Measurements from ENCODE around the gene COL21A1.
"Not testable (repeated sequence)": the region's sequence is repeated elsewhere in the genome, so short reads cannot be mapped to it uniquely, and the experiment has no call there.

Gene COL21A1

DNA sequence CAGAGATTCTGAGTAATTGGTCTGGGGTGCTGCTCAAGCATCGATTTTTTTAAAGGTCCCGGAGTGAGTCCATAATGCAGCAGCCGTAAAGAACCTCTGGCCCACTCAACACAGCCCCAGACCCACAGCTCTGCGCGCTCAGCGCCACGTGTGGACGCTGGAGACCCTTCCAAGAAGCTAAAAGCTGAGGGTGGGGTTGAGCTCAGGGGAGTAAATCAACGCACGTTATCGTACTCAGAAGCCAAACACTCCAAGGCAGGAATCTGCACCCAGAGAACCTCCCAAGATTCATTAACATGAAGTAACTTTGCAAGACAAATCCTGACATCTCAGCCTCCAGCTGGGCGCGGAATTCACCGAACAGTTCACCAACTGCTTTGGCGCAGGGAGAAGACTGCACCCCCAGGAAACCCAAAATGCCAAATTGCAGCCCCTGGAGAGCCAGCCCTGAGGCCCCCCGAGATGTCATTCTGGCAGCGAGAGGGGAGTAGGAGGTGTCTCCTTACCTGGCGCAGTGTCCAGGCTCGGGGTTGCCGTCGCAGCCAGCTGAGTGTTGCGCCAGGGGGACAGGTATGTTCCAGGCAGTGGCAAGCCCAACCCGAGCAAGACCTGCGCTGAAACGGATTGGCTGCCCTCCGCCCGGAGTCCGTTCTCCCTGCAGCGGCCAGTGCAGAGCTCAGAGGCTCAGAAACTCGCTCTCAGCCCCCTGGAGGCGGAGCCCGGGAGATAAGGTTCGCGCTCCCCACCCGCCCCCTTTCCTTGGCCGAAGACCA, at the start of gene COL21A1:
COL21A1 (minus strand) TSS at position 700 of the 773 bp plus-strand sequence. CDS start 64,962 bp downstream, outside the sequence.
- DNase-seq, result no peak

DNA sequence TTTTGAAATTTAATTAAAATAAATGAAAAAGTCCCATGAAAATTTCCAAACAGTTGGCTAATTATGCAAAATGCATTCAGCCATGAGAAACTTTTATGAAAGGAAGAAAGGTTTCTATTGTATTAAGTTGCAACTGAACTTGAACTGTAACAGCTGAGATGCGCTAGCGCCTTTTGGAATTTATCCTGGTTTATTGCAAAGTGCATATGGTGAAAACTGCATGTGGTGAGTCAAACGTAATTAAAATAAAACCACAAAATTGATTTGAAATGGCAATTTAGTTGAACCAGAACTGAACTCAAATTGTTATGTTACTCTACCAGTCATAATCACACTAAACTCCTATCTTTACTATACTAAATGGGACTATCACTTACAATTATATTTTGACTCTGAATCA, 46.4 kb upstream of the COL21A1 start:
- no peak for DNase-seq

DNA sequence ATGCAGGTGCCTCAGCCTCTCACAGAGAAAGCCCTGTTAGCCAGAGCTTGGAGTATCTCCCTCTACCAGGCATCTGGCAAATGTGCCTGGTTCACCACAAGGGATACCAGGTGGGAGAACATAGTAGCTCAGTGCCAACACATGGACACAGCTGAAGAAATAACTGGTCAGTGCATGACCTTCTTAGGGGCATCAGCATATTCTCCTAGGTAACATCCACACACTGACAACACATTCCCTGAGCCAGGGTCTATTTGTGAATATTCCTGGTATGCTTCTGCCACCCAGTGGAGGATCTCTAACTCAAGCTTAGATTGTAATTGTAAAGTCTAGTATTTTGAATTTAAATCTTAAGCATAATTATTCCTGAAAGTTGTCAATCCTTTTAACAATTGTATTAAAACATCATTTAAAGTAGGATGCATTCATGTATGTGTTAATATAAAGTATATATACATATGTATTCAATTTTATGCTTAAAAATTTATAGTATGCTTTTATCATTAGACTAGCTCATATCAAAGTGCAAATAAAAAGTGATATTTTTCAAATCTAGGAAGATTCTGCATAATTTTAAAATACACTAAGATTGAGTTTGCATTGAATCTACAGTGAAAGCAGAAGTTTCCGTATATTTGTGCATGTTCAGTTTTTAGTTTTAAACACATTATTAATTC, 45.3 kb upstream of the COL21A1 start:
- peak in 1 of 2 experiments; percentile 50 for DNase-seq

DNA sequence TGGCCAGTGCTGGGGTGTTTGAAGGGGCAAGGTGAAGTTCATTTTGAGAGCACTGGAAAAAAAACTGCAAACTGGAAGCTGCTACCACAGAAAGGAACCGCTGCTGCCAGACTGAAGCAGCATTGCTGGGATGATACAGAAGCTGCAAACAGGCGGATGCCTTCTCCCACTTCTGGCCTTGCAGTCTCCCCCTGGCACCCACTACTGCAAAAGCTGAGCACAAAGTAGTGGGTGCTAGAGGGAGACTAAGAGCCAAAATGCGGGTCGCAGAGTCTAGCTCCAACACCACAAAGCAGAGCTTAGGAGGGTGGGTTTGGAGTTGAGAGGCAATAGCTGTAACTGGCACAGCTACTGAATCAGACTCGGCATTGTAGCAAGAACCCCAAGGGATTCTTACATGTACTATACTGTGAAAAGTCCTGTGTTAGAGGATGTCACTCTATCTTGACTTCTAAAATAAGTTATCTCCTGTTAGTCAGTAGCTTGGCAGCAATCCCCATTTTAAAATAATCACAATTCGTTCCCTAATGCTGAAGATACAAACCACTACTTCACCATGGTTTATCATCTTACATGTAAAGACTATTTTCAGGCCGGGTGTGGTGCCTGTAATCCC, 44.0 kb upstream of the COL21A1 start:
- no peak for DNase-seq

DNA sequence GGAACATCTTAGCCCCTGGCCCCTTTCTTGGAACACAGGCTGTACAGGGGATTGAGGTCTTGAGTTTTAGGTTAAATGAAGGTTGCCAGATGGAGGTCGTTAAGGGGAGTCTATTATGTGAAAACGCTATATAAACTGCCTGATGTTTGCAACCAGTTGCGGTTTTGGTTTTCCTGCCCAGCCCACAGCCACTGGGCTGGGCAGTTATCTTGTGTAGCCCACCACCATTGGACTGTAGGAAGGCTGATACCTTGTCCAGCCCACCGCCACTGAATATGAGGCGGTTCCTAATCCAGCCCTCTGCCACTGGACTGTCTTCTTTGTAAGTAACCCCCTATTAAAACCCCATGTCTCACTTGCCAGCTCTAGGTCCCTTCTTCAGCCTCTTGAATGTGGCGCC, 42.3 kb upstream of the COL21A1 start:
- no peak for DNase-seq

DNA sequence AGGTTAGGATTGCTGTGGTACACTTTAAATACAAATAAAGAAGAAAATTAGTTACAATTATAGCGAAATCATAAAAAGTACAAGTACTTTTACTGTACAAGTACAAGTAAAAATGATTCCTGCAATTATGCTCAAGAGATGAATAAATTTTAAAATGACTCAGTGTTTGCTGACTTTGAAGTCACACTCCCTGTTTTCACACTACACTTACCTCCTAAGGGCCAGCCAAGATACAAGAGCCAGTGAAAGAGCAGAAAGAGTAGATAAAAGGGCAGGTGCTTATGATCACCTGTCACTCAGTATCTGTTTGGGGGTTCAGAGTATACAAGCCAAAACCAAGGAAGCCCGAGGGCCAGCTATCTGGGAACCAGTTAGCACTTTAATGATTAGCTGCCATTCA, 41.0 kb upstream of the COL21A1 start:
- no peak for DNase-seq

DNA sequence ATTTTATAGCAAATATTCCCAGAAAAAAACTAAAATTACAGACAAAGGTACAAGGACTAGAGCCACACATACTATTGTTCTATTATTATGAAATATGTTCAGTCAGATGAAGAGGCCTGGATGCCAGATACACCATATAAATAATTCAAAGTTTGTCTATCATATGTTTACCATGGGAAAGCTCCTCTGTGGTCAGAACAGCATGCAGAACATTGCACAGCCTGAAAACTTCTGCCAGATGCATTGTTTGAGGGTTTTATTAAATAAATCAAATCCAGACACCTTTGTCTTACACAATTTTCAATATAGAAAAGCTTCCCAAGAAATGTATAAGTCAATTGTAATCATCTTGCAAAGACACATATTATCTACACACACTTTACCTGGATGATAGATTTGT, 35.0 kb upstream of the COL21A1 start:
- DNase-seq, result no peak

DNA sequence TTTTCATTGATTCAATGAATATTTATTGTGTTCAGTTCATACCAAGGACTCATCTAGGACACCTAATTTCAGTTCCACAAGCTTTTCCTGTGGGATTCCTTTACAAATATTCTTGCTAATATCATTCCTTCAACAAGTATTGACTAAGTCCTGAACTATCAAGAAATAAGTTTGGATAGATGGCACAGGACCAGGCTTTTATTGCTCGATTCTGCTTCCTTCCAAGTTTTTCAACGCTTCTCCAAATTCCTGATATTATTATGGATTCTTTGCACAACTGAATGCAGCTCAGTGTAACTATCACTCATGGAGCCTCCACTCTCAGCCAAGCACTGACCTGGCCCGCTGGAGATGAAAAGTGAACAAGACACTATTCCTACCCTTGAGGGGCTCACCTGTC, 32.7 kb upstream of the COL21A1 start:
- DNase-seq, result no peak

DNA sequence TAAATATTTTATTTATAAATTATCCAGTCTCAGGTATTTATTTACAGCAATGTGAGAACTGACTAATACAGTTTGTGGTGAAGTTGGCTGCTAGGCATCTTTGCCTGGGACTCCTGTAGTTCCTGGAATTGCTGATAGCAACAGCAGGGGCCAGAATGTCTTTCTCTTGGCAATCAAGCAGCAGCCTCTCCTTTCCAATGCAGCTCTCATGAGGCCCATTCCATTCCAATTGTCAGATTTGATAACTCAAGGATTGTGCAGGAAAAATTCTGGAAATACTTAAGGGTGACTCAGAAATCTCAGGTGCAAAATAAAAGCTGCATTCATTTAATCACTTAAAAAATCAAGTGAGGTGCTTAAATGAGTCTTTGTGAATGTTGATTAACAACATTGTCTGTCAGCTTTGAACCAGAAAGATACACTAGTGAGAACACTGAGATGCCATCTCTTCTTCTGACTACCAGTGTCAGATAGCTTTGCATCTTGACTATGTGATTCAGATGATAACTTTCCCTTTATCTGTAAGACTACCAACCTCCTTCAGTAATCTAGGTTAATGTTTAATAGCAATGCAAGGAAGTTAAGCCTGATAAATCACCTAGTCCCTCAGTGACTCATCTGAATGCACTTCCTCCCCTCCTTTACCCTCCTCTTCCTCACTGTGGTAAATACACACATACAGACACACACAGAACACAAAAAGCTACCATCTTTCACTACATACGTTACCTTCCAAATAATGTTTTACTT, 32.1 kb upstream of the COL21A1 start:
- no peak for DNase-seq

DNA sequence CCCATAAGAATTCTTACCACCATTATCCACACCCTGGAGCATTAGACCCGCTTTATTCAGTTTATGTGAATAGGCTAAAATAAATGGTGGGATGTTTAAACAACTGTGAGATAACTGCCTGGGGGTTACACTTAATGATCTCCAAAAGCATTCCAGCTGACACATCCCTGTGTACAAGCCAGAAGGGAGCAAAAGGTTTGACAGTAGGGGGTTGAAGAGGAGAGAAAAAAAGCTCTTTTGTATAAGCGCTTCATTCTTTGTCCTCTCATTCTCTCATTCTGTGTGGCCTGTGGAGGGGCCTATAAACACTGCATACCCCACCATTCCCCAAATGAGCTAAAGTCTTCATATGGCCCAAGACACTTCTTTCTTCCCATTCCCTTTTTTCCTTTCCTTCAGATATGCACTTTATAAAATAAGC, 30.8 kb upstream of the COL21A1 start:
- no peak for DNase-seq

DNA sequence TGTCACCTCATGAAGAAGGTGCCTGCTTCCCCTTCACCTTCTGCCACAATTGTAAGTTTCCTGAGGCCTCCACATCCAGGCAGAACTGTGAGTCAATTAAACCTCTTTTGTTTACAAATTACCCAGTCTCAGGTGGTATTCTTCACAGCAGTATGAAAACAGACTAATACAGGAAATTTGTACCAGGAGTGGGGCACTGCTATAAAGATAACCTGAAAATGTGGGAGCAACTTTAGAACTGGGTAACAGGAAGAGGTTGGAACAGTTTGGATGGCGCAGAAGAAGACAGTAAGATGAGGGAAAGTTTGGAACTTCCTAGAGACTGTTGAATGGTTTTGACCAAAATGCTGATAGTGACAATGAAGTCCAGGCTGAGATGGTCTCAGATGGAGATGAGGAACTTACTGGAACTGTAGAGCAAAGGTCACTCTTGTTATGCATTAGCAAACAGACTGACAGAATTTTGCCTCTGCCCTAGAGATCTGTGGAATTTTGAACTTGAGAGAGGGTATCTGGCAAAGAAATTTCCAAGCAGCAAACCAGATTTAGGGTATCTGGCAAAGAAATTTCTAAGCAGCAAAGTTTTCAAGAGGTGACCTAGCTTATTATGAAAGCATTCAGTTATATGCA, 23.5 kb upstream of the COL21A1 start:
- DNase-seq, result no peak

DNA sequence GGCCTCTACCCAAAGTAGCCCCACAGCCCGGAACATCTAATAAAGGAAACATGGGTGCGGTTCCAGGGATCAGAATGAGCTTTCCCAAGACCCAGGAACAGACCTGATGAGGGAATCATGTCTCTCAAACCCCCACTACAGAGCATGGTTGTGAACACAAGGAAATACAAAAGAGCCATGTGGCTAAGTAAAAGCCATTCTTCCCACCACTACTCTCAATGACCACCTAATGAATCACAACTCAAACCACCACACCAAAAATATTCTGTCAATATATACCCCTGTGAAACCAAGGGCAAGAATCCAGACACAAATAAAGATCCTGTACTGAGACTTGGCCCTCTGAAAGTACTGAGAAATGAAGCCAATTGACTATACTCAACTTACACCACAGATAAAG, 20.9 kb upstream of the COL21A1 start:
- DNase-seq, result no peak

DNA sequence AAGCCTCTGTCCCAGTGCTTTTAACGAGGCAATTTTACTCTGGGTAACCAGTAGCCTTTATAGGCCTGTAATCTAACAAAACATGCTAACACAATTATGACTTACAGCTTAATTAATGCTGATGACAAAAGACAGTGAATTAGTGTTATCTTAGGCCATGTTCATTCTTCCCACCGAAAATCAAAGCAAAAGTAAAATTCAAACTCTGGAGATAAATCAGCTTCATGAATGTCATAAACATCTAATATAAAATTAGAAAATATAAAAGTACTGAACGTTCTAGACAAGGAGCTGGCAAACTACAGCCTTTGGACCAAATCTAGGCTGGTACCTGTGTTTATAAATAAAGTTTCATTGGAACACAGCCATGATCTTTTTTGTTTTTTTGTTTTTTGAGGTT, 18.6 kb upstream of the COL21A1 start:
- DNase-seq, result no peak

DNA sequence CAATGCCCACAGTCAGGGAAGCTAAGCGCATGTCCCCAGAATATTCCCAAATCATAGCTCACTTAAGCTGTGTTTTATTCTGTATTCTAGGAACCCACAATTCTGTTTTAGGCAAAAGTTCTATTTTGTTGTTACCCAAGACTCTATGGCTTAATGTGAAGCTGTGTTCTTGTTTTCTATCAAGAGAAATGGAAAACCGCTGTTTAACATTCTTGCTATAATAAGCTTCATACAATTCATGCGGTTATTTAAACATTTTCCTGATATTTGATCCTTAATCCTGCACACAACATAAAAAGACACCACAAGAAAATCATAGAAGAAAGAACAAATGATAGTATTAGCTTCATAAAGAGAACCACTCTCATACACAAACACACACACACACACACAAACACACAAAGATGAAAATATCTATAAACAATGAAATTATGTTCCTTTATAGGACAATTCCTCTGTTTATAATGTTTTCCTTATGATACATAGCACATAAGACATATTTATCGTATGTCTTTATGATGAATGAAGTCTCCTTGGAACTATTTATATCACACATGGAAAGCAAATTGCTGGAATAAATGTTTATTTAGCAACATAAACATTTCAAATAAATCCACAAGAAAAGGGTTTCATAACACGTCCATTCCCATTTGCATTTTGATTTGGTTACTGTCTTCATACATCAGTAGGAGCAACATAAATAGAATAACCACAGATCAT, 16.4 kb upstream of the COL21A1 start:
- DNase-seq, result no peak

DNA sequence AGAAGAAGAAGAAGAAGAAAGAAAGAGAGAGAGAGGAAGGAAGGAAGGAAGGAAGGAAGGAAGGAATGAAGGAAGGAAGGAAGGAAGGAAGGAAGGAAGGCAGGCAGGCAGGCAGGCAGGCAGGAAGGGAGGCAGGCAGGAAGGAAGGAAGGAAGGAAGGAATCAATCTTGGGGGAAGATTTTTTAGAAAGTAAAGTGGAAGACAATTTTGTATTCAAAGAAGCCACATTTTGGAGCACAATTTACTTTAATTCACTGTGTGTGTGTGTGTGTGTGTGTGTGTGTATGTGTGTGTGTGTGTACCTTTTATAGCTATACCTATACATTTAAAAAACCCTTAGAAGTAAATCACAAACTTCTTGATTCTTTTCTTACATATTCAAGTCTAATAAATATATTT, 13.2 kb upstream of the COL21A1 start:
- not testable (repeated sequence) for DNase-seq

DNA sequence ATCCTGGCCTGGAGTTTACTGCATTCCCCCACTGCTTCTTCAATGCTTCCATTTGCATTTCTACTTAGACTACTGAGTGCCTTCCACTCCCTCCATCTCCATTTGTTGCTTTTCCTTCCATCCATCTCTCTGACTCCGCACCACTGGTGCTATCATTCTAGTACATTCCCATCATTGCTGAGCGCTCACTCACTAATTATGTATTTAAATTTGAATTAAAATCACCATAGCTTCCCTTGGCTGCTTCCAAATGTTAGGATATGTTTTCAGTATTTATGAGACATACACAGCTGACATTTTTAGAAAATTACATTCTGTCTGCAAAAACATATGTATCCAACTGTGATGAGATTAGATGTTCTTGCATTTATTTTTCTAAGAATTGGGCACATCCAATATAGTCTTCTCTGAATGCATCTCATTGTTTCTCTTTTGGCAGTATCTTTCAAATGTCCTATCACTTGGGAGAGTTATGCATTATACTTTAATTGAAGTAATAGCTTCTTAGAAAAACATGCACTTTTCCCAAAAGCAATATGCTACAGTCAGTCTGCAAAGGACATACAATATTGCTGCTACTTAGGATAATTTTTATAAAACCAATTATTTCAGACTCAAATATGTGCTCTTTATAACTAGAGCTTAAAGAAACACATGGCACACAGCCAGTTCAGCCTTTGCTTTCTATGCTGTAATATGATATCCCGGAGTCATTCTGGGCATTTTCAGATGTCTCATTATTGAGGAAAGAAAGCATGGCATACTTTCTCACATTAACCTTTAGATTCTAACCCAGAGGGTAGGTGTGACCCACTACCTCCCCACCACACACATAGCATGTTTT, 12.1 kb upstream of the COL21A1 start:
- no peak for DNase-seq

DNA sequence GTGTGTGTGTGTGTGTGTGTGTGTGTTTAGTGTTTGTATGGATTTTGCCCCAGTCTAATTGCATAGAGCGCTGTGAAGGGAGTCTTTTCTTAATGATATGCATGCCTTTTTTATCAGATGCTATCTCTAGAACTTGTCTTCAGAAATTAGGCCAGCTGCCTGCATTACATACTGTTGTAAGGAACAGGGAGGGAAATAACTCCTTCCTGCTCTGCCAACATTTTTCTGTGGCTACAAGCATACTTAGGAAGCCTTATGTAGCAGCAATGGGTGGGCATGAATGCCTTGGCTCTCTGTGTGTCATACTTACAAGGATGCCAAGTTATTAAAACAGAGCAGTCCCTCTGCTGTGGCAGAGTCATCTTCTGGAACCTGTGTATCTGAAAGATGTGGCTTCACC, 8.0 kb upstream of the COL21A1 start:
- DNase-seq, result no peak

DNA sequence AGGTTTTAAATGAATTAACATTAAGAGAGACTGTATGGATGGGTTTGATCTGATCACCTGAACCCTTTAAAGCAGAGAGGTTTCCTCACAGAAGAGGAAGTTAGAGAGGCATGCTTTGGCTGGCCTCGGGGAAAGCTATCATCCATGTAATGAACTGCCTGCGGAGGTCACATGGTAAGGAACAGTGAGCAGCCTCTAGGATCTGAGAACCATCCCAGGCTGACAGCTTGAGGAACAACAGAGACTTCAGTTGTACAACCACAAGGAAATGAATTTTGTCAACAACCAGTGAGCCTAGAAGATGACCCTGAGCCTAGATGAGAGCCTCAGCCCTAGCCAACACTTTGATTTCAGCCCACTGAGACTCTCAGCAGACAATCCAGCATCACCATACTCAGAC, 2.9 kb upstream of the COL21A1 start:
- no peak for DNase-seq

DNA sequence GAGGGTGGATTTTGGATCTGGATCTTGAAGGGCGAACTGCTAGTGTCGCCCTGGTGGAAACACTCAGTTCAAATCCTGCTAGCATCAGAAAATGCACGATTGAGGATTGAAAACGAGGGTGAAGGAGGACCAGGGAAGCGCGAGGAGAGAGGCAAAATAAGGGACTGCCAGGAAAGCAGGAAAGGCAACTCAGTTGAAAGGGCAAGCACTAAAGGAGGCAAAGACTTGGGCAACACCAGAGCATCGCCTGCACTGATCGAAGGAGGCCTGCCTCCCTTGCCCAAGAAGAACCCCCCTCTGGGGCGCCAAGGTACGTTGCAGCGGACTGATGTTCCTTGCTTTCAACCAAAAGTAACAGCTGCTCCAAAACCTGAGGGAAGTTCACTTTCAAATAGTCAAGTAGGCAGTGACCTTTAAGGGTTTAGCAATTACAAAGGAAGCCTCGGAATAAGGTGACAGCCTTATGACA, 308 bp upstream of the COL21A1 start:
- no peak for DNase-seq

DNA sequence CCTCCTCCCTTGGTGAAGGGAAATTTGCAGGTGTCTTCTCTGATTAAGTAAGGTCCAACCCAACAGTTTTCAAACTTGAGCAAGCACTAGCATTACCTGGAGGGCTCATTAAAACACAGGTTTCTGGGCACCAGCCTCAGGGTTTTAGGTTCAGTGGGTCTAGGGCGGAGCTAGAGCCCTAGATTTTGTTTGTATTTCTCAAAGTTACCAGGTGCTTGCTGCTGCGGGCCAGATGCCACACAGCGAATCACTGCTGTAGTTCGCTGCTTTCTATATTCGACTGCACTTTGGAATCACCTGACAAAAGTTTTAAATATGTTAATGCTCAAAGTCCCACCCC, 869 bp downstream of the COL21A1 start:
- DNase-seq, result no peak

DNA sequence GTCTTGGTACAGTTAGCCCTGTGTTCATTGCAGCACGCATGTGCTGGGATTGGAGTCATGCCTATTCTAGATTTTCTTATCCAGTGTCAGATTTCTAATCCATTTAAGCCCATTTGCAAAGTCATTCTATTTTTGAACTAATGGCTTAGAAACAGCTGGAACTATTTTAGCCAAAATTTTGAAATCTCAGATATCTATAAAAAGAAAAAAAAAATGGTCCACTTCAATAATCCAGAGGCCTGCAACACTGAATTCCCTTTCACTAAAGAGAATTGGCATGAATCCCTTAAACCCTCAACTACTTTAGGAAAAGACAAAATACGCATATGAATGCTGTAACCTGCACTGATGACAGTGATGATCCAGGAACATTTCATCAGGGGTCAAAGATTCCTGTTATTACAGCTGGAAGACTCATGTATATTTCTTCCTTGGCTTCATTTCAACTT, 1.5 kb downstream of the COL21A1 start:
- no peak for DNase-seq
